ENCODE data around the gene KAT2B.

The KAT2B gene

GRCh38 chr3:20100151-20100550, 59.9 kb downstream of the KAT2B start:
- DNase-seq: no peak

GRCh38 chr3:20101041-20101440, 60.8 kb downstream of the KAT2B start:
- no peak for DNase-seq

GRCh38 chr3:20103731-20104130, 63.5 kb downstream of the KAT2B start:
- DNase-seq: no peak

GRCh38 chr3:20104167-20104661, 64.0 kb downstream of the KAT2B start:
- DNase-seq: peak; percentile 37

GRCh38 chr3:20105513-20106280, 65.5 kb downstream of the KAT2B start:
- DNase-seq: no peak

- DNase-seq: no peak
Observed at GRCh38 chr3:20107722-20108121, 67.5 kb downstream of the KAT2B start.

GRCh38 chr3:20108869-20109268, 68.6 kb downstream of the KAT2B start:
- no peak for DNase-seq

GRCh38 chr3:20110826-20111225, 70.6 kb downstream of the KAT2B start:
- DNase-seq: no peak

- no peak for DNase-seq
Observed at GRCh38 chr3:20111836-20112235, 71.6 kb downstream of the KAT2B start.

- no peak for DNase-seq
Observed at GRCh38 chr3:20121088-20121487, 80.8 kb downstream of the KAT2B start.

- no peak for DNase-seq
Observed at GRCh38 chr3:20123131-20123652, 82.9 kb downstream of the KAT2B start.

GRCh38 chr3:20125289-20125688, 85.0 kb downstream of the KAT2B start:
- no peak for DNase-seq

- DNase-seq: no peak
Observed at GRCh38 chr3:20125897-20126296, 85.7 kb downstream of the KAT2B start.

- DNase-seq: no peak
Observed at GRCh38 chr3:20128358-20128757, 88.1 kb downstream of the KAT2B start.

- DNase-seq: no peak
Observed at GRCh38 chr3:20130106-20130505, 89.9 kb downstream of the KAT2B start.

- DNase-seq: no peak
Observed at GRCh38 chr3:20136231-20136630, 96.0 kb downstream of the KAT2B start.

- DNase-seq: no peak
Observed at GRCh38 chr3:20137647-20138046, 97.4 kb downstream of the KAT2B start.

- DNase-seq: no peak
Observed at GRCh38 chr3:20140881-20141280, 100.6 kb downstream of the KAT2B start.

- DNase-seq: no peak
Observed at GRCh38 chr3:20141316-20141715, 101.1 kb downstream of the KAT2B start.

GRCh38 chr3:20141851-20142250, 101.6 kb downstream of the KAT2B start:
- DNase-seq: no peak

- no peak for DNase-seq
Observed at GRCh38 chr3:20142517-20142916, 102.3 kb downstream of the KAT2B start.

GRCh38 chr3:20143519-20143918, 103.3 kb downstream of the KAT2B start:
- DNase-seq: no peak

GRCh38 chr3:20145874-20146273, 105.6 kb downstream of the KAT2B start:
- DNase-seq: no peak

- DNase-seq: no peak
Observed at GRCh38 chr3:20146301-20146700, 106.1 kb downstream of the KAT2B start.

- DNase-seq: no peak
Observed at GRCh38 chr3:20147361-20147760, 107.1 kb downstream of the KAT2B start.
